HEK293 (cell line): ENCODE measurements around the gene AADAC.

ENCODE experiments used
- CTCF ChIA-PET: fragments of 350-600 bp; formaldehyde crosslinking; extraction: SDS; loops from one replicate; lab custom pipeline; 2021; ENCODE audit warnings: antibody characterized with exemption; lab: Yijun Ruan, JAX
- POLR2A ChIA-PET: fragments of 300-600 bp; formaldehyde crosslinking; extraction: SDS; loops from one replicate; lab custom pipeline; 2020; ENCODE audit warnings: antibody characterized with exemption, inconsistent platforms; lab: Yijun Ruan, JAX
- H3K27ac ChIP-seq: fragments of 200-500 bp; sonication (Bioruptor generic); 2 replicates; pipeline ENCODE4 v1.5.1; 2014; ENCODE audit warnings: low read depth, low read length, control low read depth, inconsistent platforms; ENCODE audit errors: extremely low read depth
- H3K36me3 ChIP-seq, 2 experiments: fragments of 200-500 bp in 1 of 2; sonication (Bioruptor generic) in 1 of 2; 1 replicate in 1 of 2; 2 replicates in 1 of 2; pipeline ENCODE4 v1.5.1; 2014 to 2017; ENCODE audit warnings: inconsistent platforms in 2 of 2, low read length in 2 of 2; ENCODE audit not compliant: control insufficient read depth in 2 of 2, insufficient read depth in 1 of 2
- H3K4me1 ChIP-seq: fragments of 200-500 bp; sonication (Bioruptor generic); 2 replicates; pipeline ENCODE4 v1.5.1; 2014; ENCODE audit warnings: mild to moderate bottlenecking, low read length, inconsistent platforms; ENCODE audit not compliant: control insufficient read depth, insufficient read depth
- H3K4me3 ChIP-seq: 2 replicates; pipeline ENCODE4 v1.5.1; 2011; ENCODE audit warnings: low read depth, mild to moderate bottlenecking, control low read depth, low read length, moderate library complexity
- H3K9me3 ChIP-seq: fragments of 200-500 bp; sonication (Bioruptor generic); 2 replicates; pipeline ENCODE4 v1.5.1; 2014; ENCODE audit warnings: low read depth, low read length, inconsistent platforms; ENCODE audit not compliant: control insufficient read depth, insufficient read depth
- MZF1 ChIP-seq: fragments of 450-650 bp; formaldehyde crosslinking; IDR thresholded peaks from 2 replicates; pipeline ENCODE4 v1.5.1; 2017; ENCODE audit warnings: missing biosample characterization, missing genetic modification characterization, borderline replicate concordance
- PRDM10 ChIP-seq: fragments of 450-650 bp; formaldehyde crosslinking; IDR thresholded peaks from 2 replicates; pipeline ENCODE4 v1.5.1; 2016; ENCODE audit warnings: missing biosample characterization, missing genetic modification characterization
- TSHZ1 ChIP-seq: fragments of 450-650 bp; formaldehyde crosslinking; IDR thresholded peaks from 2 replicates; pipeline ENCODE4 v1.5.1; 2016; ENCODE audit warnings: missing biosample characterization, missing genetic modification characterization, borderline replicate concordance
- ZNF112 ChIP-seq: fragments of 450-650 bp; formaldehyde crosslinking; IDR thresholded peaks from 2 replicates; pipeline ENCODE4 v1.5.0; 2017; ENCODE audit warnings: missing biosample characterization, missing genetic modification characterization
- ZNF148 ChIP-seq: fragments of 450-650 bp; formaldehyde crosslinking; IDR thresholded peaks from 2 replicates; pipeline ENCODE4 v1.5.0; 2017; ENCODE audit warnings: missing biosample characterization, missing genetic modification characterization, borderline replicate concordance
- ZNF302 ChIP-seq: fragments of 450-650 bp; formaldehyde crosslinking; IDR thresholded peaks from 2 replicates; pipeline ENCODE4 v1.5.1; 2016; ENCODE audit warnings: missing biosample characterization, missing genetic modification characterization, low read depth
- ZNF416 ChIP-seq: fragments of 450-650 bp; formaldehyde crosslinking; IDR thresholded peaks from 2 replicates; pipeline ENCODE4 v1.5.1; 2016; ENCODE audit warnings: missing biosample characterization, missing genetic modification characterization
- ZNF426 ChIP-seq: fragments of 450-650 bp; formaldehyde crosslinking; IDR thresholded peaks from 2 replicates; pipeline ENCODE4 v1.5.1; 2017; ENCODE audit warnings: missing biosample characterization, missing genetic modification characterization, mild to moderate bottlenecking, inconsistent platforms, moderate library complexity
- ZNF501 ChIP-seq: fragments of 450-650 bp; formaldehyde crosslinking; IDR thresholded peaks from 2 replicates; pipeline ENCODE4 v1.5.1; 2016; ENCODE audit warnings: missing biosample characterization, missing genetic modification characterization
- ZNF558 ChIP-seq: fragments of 450-650 bp; formaldehyde crosslinking; IDR thresholded peaks from 2 replicates; pipeline ENCODE4 v1.5.1; 2016; ENCODE audit warnings: missing biosample characterization, missing genetic modification characterization
- ZNF561 ChIP-seq: fragments of 450-650 bp; IDR thresholded peaks from 2 replicates; pipeline ENCODE4 v1.5.1; 2018; ENCODE audit warnings: missing biosample characterization, missing genetic modification characterization, borderline replicate concordance
- ZNF677 ChIP-seq: fragments of 450-650 bp; IDR thresholded peaks from 2 replicates; pipeline ENCODE4 v1.5.0; 2018; ENCODE audit warnings: missing biosample characterization, mild to moderate bottlenecking, missing genetic modification characterization, moderate library complexity
- ZNF777 ChIP-seq: fragments of 450-650 bp; formaldehyde crosslinking; IDR thresholded peaks from 2 replicates; pipeline ENCODE4 v1.5.1; 2017; ENCODE audit warnings: missing biosample characterization, missing genetic modification characterization, borderline replicate concordance
- ZNF843 ChIP-seq: fragments of 450-650 bp; formaldehyde crosslinking; IDR thresholded peaks from 2 replicates; pipeline ENCODE4 v1.5.1; 2016; ENCODE audit warnings: missing biosample characterization, missing genetic modification characterization
- ZSCAN4 ChIP-seq: fragments of 450-650 bp; formaldehyde crosslinking; IDR thresholded peaks from 2 replicates; pipeline ENCODE4 v1.5.1; 2017; ENCODE audit warnings: missing biosample characterization, missing genetic modification characterization
- TF ChIP-seq, protein P1 (sequence below): fragments of 450-650 bp; formaldehyde crosslinking; IDR thresholded peaks from 2 replicates; pipeline ENCODE4 v1.5.1; 2016; ENCODE audit warnings: missing biosample characterization, missing genetic modification characterization, borderline replicate concordance
- TF ChIP-seq, protein P2 (sequence below): fragments of 450-650 bp; formaldehyde crosslinking; IDR thresholded peaks from 2 replicates; pipeline ENCODE4 v1.5.1; 2017; ENCODE audit warnings: missing biosample characterization, missing genetic modification characterization

AADAC gene

DNA sequence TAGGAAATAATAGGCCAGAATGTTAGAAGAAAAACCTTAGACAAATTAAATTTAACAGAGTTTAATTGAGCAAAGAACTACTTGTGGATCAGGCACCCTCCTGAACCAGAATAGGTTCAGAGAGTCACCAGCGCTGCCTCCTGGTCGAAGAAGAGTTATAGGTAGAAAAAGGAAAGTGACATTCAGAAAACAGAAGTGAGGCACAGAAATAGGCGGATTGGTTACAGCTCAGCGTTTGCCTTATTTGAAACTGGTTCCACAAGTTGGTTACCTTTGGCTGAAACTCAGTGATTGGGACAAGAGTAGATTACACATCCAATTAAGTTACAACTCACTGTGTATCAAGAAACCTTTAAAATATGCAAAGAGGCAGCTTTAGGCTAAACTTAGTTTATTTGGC, 4.4 kb downstream of the AADAC start (continued):
- TF ChIP-seq, protein P1, sequence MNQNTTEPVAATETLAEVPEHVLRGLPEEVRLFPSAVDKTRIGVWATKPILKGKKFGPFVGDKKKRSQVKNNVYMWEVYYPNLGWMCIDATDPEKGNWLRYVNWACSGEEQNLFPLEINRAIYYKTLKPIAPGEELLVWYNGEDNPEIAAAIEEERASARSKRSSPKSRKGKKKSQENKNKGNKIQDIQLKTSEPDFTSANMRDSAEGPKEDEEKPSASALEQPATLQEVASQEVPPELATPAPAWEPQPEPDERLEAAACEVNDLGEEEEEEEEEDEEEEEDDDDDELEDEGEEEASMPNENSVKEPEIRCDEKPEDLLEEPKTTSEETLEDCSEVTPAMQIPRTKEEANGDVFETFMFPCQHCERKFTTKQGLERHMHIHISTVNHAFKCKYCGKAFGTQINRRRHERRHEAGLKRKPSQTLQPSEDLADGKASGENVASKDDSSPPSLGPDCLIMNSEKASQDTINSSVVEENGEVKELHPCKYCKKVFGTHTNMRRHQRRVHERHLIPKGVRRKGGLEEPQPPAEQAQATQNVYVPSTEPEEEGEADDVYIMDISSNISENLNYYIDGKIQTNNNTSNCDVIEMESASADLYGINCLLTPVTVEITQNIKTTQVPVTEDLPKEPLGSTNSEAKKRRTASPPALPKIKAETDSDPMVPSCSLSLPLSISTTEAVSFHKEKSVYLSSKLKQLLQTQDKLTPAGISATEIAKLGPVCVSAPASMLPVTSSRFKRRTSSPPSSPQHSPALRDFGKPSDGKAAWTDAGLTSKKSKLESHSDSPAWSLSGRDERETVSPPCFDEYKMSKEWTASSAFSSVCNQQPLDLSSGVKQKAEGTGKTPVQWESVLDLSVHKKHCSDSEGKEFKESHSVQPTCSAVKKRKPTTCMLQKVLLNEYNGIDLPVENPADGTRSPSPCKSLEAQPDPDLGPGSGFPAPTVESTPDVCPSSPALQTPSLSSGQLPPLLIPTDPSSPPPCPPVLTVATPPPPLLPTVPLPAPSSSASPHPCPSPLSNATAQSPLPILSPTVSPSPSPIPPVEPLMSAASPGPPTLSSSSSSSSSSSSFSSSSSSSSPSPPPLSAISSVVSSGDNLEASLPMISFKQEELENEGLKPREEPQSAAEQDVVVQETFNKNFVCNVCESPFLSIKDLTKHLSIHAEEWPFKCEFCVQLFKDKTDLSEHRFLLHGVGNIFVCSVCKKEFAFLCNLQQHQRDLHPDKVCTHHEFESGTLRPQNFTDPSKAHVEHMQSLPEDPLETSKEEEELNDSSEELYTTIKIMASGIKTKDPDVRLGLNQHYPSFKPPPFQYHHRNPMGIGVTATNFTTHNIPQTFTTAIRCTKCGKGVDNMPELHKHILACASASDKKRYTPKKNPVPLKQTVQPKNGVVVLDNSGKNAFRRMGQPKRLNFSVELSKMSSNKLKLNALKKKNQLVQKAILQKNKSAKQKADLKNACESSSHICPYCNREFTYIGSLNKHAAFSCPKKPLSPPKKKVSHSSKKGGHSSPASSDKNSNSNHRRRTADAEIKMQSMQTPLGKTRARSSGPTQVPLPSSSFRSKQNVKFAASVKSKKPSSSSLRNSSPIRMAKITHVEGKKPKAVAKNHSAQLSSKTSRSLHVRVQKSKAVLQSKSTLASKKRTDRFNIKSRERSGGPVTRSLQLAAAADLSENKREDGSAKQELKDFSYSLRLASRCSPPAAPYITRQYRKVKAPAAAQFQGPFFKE (tag by site-specific recombination) = no peak
- TF ChIP-seq ZNF148 (tag by site-specific recombination) = no peak
- no peak for TF ChIP-seq ZNF677 (tag by site-specific recombination)
- TF ChIP-seq ZNF843 = no peak
- no peak for TF ChIP-seq ZNF426 (tag by site-specific recombination)
- no peak for TF ChIP-seq ZNF416
- no peak for TF ChIP-seq TSHZ1
- no peak for TF ChIP-seq MZF1 (tag by site-specific recombination)
- TF ChIP-seq ZNF302 = no peak

GRCh38 chr3:151819910-151820309, 6.0 kb downstream of the AADAC start:
- Histone ChIP-seq H3K4me1 (no peaks in the 10 kb centered on the region), H3K27ac (no peak overlapping the region), H3K36me3 (no peaks in the 10 kb centered on the region), H3K9me3 (no peaks in the 10 kb centered on the region)
- ChIA-PET CTCF (no interaction called here), POLR2A (no interaction called here)
- TF ChIP-seq ZNF558 (tag by site-specific recombination) (no peak), ZSCAN4 (no peak), ZNF561 (no peak), PRDM10 (no peak), ZNF112 (tag by site-specific recombination) (no peak), ZNF501 (tag by site-specific recombination) (no peak), ZNF777 (tag by site-specific recombination) (no peak)
- TF ChIP-seq, protein P2, sequence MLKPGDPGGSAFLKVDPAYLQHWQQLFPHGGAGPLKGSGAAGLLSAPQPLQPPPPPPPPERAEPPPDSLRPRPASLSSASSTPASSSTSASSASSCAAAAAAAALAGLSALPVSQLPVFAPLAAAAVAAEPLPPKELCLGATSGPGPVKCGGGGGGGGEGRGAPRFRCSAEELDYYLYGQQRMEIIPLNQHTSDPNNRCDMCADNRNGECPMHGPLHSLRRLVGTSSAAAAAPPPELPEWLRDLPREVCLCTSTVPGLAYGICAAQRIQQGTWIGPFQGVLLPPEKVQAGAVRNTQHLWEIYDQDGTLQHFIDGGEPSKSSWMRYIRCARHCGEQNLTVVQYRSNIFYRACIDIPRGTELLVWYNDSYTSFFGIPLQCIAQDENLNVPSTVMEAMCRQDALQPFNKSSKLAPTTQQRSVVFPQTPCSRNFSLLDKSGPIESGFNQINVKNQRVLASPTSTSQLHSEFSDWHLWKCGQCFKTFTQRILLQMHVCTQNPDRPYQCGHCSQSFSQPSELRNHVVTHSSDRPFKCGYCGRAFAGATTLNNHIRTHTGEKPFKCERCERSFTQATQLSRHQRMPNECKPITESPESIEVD (tag by site-specific recombination) = no peak
- TF ChIP-seq, all 188 proteins: peak for 0
- H3K4me3 ChIP-seq = no peak overlapping the region
